HG02870 (cell line): Measurements from ENCODE around the gene MCM3AP.
A peak's percentile ranks its signal among the peaks of the same experiment; 100 is the strongest.

Source experiments
- ATAC-seq: cut with Tn5 transposase; IDR thresholded peaks from one replicate; pipeline ENCODE4 v1.9.1; 2021; ENCODE audit warnings: mild to moderate bottlenecking, moderate library complexity; ENCODE audit not compliant: unreplicated experiment

The MCM3AP gene

DNA sequence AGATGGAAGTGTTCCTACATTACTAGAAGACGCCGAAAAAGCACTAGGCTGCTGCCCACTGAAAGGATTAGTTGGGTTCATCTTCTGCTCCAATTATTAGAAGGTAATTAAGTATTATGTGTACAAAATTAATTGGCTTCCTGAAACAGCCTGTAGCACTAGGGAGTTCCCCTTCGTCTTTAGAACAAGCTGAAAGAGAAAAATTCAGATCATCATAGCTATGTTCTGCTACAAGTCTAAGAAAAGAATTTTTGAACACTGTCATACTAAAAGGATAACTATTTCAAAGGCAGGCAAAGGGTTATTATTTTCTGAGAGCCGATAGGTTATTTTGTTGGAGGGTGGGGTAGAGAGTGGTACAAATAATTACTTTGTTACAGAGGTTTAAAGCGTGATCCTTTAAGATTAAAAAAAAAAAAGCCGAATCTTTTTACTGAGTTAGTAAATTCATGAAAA is at the start of gene MCM3AP:
Gene MCM3AP, minus strand, starts transcription at position 406 of the 456 bp plus-strand sequence. Its CDS starts 325 bp downstream, at position 81.
- no peak for ATAC-seq

DNA sequence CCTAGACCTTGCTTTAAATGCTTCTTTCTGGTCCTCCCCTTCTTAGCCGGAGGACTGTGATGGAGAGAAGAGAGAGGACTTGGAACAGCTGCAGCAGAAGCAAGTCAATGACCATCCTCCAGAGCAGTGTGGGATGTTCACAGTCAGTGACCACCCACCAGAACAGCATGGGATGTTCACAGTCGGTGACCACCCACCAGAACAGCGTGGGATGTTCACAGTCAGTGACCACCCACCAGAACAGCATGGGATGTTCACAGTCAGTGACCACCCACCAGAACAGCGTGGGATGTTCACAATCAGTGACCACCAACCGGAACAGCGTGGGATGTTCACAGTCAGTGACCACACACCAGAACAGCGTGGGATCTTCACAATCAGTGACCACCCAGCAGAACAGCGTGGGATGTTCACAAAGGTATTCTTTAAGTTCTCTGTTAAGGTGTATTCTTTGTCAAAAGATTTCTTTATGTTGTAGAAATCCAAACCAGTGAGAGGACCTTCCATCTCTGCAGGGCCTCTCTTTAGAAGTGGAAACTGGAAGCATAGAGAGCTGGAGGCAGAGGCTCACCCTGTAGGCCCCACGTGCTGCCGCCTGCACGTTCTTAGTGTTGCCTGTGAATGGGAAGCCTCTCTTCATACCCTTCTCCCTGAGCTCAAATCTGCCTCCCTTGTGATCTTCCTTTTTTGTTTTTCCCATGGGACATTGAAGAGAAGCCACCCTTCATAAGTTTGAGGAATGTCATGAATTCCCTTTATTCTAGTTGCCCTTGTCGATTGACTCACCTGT is 49.1 kb upstream of the MCM3AP start:
- no peak for ATAC-seq

DNA sequence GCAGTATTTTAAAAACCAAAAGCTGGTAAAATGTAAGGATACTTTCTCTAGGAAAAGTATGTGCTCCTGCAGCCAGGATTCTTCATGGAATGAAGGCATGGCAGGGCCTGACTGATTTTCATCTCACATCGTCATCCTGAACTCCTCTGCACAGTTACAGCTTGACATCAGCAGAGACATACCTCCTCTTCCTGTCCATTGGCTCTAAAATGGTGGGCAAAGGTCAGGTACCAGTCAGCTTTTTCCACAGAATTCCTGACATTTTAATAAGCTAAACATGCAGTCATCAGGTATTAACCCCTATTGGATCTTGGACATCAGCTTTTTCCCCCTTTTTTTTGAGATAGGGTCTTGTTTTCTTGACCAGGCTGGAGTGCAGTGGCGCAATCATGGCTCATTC is 44.4 kb upstream of the MCM3AP start:
- no peak for ATAC-seq

DNA sequence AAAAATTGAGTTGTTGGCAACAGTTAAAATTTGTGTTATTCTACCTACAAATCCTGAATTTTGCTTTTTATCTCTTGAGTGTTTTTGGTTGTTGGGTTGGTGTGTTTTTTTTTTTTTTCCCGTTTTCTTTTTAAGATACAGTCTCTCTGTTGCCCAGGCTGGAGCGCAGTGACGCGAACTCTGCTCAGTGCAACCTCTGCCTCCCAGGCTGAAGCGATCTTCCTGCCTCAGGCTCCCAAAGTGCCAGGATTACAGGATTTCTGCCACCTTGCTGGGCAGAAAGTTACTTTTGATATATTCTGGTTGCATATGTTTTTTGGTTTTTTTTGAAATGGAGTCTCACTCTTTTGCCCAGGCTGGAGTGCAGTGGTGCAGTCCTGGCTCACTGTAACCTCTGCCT is 42.7 kb upstream of the MCM3AP start:
- ATAC-seq, result no peak

DNA sequence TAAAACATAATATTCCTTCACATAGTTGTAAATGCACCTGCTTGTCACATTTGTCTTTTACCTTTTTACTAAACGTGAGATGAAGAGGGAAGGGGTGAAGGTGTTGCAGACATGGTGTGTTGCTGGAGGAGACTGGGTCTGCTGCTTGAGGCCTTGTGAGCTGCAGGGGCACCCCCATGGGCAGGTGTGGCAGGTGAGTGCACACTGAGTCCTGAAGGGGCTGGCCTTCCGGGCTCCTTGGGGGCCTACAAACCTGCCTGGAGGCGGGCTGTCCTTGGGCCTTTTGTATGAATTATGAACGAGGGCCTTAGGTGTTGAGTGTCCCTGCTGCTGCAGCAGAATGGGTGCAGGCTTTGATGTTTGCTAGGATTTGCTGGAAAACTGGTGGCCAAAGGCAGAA is 42.3 kb upstream of the MCM3AP start:
- ATAC-seq, result no peak

DNA sequence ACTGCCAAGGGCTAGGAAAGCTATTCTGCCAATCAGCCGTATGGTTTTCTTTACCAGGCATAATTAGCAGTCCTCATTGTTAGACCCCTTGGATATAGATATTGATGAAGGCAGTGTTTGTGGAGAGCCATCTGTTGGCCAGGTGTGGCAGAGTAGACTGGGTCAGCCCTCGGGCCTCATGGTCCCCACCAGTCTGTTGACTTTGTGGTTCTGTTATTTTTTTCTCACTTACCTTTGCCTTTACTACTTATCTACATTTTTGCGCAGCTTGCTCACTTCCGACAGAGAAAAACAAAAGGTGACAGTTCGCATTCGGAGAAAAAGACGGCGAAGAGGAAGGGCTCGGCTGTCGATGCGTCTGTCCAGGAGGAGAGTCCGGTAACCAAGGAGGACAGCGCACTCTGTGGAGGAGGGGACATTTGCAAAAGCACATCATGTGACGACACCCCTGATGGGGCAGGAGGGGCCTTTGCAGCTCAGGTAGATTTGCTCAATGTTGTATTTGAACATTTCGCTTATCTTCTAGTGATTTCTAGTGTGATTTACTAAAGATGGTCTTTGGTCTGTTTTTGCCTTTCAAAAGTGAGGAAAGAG is 40.8 kb upstream of the MCM3AP start:
- no peak for ATAC-seq

DNA sequence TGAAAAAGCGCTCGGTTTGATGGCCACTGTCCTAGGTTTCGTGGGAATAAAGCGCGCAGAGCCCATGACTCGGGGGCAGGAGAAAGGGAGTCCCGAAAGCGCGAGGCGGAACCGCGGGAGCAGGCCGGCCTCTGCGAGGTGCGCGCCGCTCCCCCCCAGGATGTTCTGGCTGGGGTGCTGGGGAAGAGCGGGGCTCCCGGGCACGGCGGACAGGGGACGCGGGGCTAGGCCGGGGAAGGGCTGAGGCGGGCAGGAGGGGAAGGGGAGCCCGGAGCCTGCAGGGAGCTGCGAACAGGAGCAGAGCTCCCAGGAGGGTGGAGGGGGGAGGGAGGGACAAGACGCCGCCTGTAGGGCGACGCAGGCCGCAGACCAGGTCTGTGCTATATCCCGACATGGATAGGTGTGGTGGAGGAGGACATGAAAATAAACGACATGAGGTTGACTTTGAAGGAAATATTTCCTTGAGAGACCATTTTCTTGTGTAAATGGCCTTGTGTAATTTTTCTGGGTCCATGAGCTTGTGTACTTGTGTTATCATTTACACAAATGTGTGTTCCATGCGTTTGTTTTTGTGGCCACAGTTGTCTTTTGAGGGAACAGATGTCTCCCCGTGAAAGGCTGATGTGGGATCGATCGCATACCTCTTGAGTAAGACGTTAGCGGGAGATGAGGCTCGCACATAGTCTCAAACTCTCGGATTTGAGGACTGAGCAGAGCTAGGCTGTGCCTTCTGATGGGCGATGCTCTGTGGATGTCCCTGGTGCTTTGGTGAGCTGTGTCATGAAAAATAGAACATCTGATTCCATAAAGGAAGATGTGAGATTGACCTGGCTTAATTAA is 39.9 kb upstream of the MCM3AP start:
- ATAC-seq, result no peak

DNA sequence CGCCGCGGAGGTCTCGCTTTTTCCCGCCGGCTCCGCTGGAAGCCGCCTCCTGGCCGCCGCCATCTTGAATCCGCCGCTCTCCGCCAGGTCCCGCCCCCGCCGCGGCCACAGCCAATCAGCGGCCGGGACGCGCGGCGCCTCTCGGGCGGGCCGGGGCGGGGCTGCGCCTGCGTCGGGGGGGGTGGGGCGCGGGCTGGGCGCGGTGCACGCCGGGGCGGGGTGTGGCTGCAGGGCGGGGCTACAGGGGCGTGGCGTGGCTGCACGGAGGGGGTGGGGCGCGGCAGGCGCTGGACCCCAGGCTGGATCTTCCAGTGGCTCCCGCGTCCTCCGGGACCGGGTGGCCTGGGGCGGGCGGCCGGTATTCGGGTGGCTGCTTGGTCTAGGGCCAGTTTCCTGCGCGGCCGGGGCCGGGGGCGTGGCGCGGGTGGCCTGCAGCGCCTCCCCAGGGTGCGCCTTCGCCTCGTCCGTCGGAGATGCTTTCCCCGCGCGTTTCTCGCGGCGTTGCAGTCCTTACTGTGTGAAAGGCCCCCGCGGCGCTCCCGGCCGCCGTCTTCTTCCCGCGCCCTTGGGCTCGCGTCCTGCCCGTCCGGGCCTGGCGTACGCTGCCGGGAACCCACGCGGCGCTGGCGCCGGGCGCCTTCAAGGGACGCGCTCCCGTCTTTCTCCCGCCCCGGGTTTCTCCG is 39.1 kb upstream of the MCM3AP start:
- ATAC-seq, result peak; percentile 42

DNA sequence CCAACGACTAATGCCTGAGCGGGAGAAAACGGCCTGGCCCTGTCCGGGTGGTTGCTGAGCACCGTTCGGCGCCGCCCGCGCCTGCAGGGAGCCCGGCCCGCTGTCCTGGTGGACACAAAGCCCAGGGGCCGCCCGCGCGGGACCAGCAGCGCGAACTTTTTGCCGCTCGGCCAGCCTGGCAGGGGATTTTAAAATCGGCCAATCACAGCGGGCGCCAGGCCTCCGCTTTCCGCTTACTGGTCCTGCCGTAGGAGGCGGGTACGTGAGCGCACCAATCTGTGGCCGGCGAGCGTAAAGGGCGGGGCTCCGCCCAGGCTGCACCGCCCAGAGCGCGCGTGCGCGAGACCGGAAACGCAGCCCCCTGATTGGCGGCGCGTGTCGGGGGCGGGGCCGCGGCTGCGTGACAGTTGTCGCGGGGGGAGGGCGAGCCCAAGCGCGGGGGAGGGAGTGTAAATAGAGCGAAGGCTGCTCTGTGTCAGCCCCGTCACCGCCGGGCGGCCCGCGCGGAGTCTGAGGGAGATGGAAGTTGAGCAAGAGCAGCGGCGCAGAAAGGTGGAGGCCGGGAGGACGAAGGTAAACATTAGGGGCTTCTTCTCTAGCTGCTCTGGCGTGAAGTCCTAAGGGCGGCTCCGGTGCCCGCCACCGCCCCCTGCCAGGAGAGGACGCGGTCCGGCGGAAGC is 38.4 kb upstream of the MCM3AP start, which contains the start of the genes C21orf58 and PCNT:
Gene C21orf58, minus strand, starts transcription at position 161 of the 680 bp plus-strand sequence. CDS start 1,132 bp downstream, outside the sequence.
Gene PCNT, plus strand, starts transcription at position 447 of the 680 bp plus-strand sequence. Its CDS starts 73 bp downstream, at position 520.
- peak; percentile 84 for ATAC-seq

DNA sequence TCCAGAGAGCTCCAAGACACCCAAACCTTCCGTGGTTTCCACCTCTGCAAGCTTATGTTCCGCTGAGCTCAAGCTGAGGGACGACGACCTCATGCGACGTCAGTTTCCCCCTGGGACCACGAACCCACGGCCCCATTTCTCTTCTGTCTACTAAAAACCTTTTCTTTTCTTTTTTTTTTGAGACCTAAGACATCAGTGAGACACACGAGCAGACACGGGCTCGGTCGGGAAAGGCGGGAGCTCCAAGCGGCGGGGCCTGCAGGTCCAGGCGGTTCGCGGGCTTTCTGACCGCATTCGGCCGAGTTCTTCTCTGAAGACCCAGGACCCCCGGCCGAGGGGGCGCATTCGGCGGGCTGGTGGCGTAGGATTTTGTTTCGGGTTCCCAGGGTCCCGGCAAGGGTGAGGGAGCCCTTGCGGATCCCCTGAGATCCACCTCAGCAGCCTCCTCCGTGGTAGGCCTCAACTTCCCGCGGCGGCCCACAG is 37.9 kb upstream of the MCM3AP start:
- ATAC-seq, result peak; percentile 2

DNA sequence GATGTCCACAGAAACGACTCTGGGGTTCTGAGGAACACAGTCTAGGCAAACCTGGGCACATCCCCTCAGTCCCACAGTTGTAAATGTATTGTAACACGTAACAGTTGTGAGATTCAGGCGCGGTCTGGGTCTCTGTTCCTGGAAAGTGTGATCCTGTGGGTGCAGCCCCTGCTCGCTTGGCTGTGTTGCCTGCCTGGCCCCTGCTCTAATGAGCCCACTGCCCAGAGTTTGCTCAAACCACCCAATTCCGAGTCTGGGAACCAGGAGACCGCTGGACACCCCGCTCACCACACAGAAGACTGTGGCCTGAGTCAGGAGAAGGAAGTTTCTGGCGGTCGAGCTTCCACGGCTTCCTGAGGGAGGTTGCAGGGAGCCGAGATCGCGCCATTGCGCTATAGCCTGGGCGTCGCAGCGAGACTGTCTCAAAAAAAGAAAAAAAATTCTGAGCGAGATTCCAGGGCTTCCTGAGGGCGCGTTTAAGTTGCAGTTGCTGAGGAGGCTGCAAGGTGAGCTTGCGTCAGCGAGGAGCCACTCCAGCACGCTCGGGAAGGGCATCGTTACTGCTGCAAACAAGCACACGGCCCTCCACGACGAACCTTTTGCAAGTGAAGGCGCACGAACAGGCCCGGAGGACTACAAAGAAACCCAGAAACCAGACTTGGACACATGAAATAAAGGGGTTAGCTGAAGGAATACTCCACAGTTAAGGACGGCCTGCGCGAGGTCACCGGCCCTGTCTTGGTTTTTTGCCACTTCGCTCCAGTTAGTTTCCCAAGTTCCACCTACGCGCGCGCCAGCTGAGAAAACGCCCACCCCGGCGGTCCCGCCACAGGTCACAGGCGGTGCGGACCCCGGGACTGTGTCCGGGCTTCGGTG is 37.2 kb upstream of the MCM3AP start:
- no peak for ATAC-seq

DNA sequence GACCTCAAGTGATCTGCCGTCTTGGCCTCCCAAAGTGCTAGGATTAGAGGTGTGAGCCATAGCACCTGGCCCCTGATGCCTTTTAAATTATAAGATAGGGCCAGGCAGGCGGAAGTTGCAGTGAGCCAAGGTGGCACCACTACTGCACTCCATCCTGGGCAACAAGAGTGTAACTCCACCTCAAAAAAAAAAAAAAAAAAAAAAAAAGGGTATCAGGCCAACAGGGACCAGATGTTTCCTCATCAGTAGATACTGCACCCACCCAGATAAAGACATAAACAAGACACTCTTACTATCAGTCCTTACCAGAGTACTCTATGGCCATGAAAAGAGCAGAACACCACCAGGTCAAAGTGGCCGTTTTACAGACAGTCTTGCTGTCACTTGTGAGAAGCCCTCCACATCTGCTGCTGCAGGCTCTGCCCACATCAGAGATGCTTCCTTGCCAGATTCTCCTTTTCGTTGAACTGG is 35.0 kb upstream of the MCM3AP start:
- no peak for ATAC-seq

DNA sequence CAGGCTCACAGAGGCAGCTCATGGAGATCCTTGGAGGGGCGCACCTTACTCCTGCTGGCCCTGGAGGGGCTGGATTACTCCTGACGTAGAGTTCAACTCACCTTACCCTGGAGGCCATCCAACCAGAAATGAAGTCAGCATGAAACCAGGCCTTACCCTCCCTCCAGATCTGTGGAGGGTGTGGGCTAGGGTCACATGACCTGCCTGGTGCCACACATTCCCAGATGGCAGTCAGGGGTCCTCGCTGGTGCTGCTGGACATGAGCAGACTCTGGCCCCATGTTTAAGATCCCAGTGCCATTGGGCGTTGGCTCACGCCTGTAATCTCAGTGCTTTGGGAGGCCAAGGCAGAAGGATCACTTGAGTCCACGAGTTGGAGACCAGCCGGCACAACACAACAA is 33.8 kb upstream of the MCM3AP start:
- ATAC-seq, result no peak

DNA sequence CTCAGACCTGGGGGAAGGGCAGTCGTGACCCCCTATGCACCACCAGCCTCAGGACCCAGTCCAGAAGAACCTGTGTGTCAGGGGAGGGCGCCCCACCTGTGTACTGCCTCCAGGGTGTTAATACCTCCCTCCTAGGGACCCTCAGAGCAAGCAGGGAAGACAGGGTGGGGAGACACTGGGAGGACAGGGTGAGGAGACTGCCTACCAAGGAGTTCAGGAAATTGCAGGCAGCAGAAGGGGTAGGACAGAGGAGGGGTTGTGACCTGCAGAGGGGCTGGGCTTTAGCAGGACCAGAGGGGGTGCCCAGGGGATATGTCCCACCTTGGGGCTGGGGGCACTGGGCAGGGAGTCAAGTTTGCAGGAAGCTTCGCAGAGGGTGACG is 33.0 kb upstream of the MCM3AP start:
- no peak for ATAC-seq

DNA sequence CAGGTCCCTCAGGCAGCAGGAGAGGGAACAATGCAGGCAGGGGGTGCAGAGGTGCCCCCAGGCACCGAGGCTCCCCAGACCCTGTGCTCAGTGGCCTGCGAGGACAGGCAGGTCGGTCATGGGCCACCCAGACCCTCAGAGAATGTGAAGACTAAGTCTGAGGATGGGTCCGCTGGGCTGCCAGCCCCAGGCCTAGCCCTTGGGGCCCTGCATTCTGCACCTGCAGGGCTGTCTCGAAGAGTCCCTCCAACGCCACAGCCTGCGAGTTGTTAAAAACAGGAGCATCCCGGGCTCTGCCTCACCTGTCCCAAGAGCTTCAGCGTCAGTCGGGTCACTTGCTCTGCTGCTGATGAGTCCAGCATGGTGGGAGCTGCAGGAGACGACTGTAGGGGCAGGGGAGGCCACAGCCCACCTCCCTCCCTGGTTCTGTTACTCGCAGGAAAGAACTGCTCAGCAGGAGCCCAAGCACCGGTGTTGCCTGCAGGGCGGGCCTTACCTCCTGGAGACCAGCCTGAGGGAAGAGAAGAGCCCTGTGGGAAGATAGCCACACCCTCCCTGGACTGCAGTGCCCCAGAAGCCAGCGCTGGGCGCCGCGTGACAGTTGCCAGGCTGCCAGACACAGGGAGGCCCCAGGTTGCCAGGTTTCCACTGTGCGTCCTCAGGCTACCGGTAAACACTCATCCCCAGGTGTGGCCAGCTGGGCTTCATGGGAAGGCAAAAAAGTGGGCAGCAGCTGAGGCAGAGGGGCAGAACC is 32.5 kb upstream of the MCM3AP start:
- no peak for ATAC-seq

DNA sequence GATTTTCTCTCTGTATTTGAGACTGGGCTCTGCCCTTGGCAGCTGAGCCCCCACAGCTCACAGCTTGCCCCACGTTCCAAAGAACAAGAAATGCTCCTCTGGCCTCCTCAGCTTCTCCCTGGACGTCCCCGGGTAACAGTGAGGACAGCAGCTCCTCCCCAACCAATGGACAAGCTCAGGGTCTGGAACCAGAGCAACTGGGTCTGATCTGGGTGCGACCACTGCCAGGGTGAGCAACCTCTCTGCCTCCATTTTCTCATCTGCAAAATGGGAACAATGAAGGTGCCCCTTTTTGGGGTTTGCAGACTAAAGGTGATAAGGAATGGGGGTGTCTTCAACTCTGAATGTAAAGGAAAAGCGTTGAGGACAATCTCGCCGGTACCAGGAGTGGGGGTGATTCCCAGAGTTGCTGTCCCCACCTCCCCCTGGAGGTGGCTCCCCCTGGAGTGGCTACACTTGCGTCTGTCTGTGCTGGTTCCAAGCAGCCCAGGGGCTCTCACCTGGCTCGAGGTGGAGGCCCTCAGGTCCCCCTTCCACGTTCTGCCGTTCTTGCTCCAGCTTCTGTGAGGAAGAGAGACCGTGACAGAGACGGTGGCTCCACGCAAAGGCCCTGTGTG is 31.4 kb upstream of the MCM3AP start:
- no peak for ATAC-seq

DNA sequence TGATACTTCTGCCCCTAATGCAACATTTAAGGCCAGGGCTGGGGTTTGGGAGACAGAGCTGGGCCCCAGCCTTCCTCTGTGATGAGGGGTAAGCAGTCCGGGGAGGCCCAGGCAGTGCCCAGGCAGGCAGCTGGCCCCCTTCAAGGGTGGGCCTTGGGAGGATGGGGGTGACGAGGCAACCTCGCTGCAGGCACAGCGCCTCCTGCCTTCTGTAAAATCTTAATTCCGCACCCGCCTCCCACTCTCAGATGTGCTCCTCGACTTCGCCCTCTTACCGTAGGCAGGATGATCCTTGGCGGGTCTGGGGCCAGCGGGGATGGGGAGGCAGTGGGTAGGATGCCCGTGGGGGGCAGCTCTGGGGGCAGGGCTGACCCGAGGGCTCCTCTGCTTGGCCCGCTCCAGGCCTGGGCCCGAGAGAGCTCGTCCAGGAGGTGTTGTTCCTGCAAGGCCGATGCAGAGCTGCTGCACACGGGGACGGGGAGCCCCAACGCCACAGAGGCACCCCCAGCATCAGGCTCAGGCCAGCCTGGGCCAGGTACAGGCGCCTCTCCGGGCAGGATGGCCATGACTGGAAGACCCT is 29.1 kb upstream of the MCM3AP start:
- ATAC-seq, result no peak
